Activated CD8-positive, alpha-beta memory T cell treated with anti-CD3 and anti-CD28 coated beads, Interleukin-2, amount 50 U/mL, for 1 hour (primary cell): Measurements from ENCODE around the gene ITGB3BP.
"Not testable (repeated sequence)": the region's sequence is repeated elsewhere in the genome, so short reads cannot be mapped to it uniquely, and the experiment has no call there.

Experiments used
- DNase-seq: peaks from one replicate; pipeline ENCODE4 v3.0.0-alpha.2; 2020; ENCODE audit errors: extremely low read depth

ITGB3BP gene

GRCh38 chr1:63506782-63507181 lies 16.2 kb downstream of the ITGB3BP start:
- no peak for DNase-seq

GRCh38 chr1:63501256-63501655 lies 21.8 kb downstream of the ITGB3BP start:
- DNase-seq, result no peak

GRCh38 chr1:63498106-63498505 lies 24.9 kb downstream of the ITGB3BP start:
- no peak for DNase-seq

GRCh38 chr1:63497577-63497976 lies 25.4 kb downstream of the ITGB3BP start:
- DNase-seq, result no peak

GRCh38 chr1:63487336-63488065 lies 35.5 kb downstream of the ITGB3BP start:
- DNase-seq, result no peak

GRCh38 chr1:63486629-63487028 lies 36.4 kb downstream of the ITGB3BP start:
- no peak for DNase-seq

GRCh38 chr1:63480057-63480456 lies 43.0 kb downstream of the ITGB3BP start:
- DNase-seq, result no peak

- DNase-seq, result no peak
These were observed 47.3 kb downstream of the ITGB3BP start for GRCh38 chr1:63475761-63476160.

- not testable (repeated sequence) for DNase-seq
These were observed 54.3 kb downstream of the ITGB3BP start for GRCh38 chr1:63468683-63469082.

GRCh38 chr1:63466759-63467158 lies 56.3 kb downstream of the ITGB3BP start:
- DNase-seq, result no peak

- DNase-seq, result no peak
These were observed 56.8 kb downstream of the ITGB3BP start for GRCh38 chr1:63466181-63466580.

- no peak for DNase-seq
These were observed 59.8 kb downstream of the ITGB3BP start for GRCh38 chr1:63463248-63463647.

GRCh38 chr1:63461661-63462230 lies 61.3 kb downstream of the ITGB3BP start:
- DNase-seq, result no peak

- no peak for DNase-seq
These were observed 64.3 kb downstream of the ITGB3BP start for GRCh38 chr1:63458750-63459149.

GRCh38 chr1:63454269-63454668 lies 68.8 kb downstream of the ITGB3BP start:
- no peak for DNase-seq

- no peak for DNase-seq
These were observed 69.8 kb downstream of the ITGB3BP start for GRCh38 chr1:63453232-63453631.

GRCh38 chr1:63450416-63450815 lies 72.6 kb downstream of the ITGB3BP start:
- DNase-seq, result no peak

- DNase-seq, result no peak
These were observed 74.2 kb downstream of the ITGB3BP start for GRCh38 chr1:63448731-63449246.

- no peak for DNase-seq
These were observed 80.9 kb downstream of the ITGB3BP start for GRCh38 chr1:63442141-63442475.

GRCh38 chr1:63435161-63435560 lies 87.9 kb downstream of the ITGB3BP start:
- no peak for DNase-seq

GRCh38 chr1:63429281-63429680 lies 93.7 kb downstream of the ITGB3BP start:
- no peak for DNase-seq

GRCh38 chr1:63428815-63429214 lies 94.2 kb downstream of the ITGB3BP start:
- DNase-seq, result no peak

GRCh38 chr1:63423649-63424048 lies 99.4 kb downstream of the ITGB3BP start:
- no peak for DNase-seq

- not testable (repeated sequence) for DNase-seq
These were observed 102.3 kb downstream of the ITGB3BP start for GRCh38 chr1:63420746-63421145.
